Measurements from ENCODE around the gene COX4I1. TPM values are rescaled to one million over a fixed set of nuclear protein-coding genes. Genes with fewer than 3 reads are reported as not detected.

Gene COX4I1
- total and polyA plus RNA-seq, 2 of the 8 experiments (the other 6 are each of a cell fraction or from before 2014, with no cell fraction given) = 507 to 707 TPM

DNA sequence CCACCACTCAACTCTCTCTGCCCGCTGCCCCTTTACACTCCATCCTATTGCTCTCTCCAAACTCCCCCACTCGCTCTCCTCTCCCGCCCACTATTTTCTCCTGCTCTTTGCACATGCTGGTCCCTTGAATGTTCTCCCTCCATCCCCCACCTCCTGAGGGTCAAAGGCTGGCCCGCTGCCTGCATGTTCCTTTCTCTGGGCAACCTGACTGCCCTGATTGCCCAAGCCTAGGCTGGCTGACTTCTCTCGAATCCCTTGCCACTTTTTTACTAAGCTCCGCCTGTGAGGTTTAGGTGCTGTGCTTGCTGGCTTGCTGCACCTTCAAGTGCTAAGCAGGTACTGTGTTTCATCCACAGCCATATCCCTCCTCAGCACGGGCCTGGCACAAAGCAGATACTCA is 2.9 kb upstream of the COX4I1 start:
- Histone ChIP-seq H3K56ac (replicated peaks; ENCODE audit: insufficient read length, low read depth, low read length) (no peak overlapping the region), H2BK12ac (ENCODE audit: low read depth, low read length) (no peak overlapping the region), H2AK5ac (ENCODE audit: low read depth, low read length) (no peak overlapping the region), H3K27ac (ENCODE audit: low read depth, low read length) (no peak overlapping the region), H3K4me2 (ENCODE audit: insufficient read depth in 1 of 2, low read depth in 2 of 2, low read length in 2 of 2) (no peak overlapping the region), H4K91ac (replicated peaks; ENCODE audit: insufficient read length, low read length) (no peak overlapping the region), H4K8ac (ENCODE audit: extremely low read depth, insufficient read depth, low read length) (no peak overlapping the region), H2BK15ac (ENCODE audit: low read length) (no peak overlapping the region), H2BK5ac (ENCODE audit: low read depth, low read length) (no peak overlapping the region), H3K23ac (ENCODE audit: insufficient read length) (no peak overlapping the region), H3K9me3 (ENCODE audit: insufficient read depth in 2 of 2, low read depth in 1 of 2, low read length in 1 of 2) (peaks cover 0 to 1% of the 10 kb centered on the region in 2 experiments; a peak in 1 of 4 replicates), H3K14ac (ENCODE audit: insufficient read length) (no peak overlapping the region), H2BK20ac (ENCODE audit: low read length) (no peak overlapping the region), H3K79me2 (ENCODE audit: control insufficient read depth in 1 of 2, insufficient read depth in 2 of 2, low read length in 2 of 2) (peaks cover 34 to 94% of the 10 kb centered on the region in 2 experiments), H3K27me3 (replicated peaks in 1 of 4; ENCODE audit: control insufficient read depth in 3 of 4, extremely low read depth in 1 of 4, insufficient read depth in 3 of 4, low read length in 3 of 4) (no peaks in the 10 kb centered on the region), H3K4ac (replicated peaks; ENCODE audit: insufficient read length, low read depth, low read length) (no peak overlapping the region), H2BK120ac (replicated peaks; ENCODE audit: low read depth, low read length) (no peak overlapping the region), H3K4me3 (ENCODE audit: extremely low read depth in 1 of 4, insufficient read depth in 2 of 4, low read depth in 3 of 4, low read length in 4 of 4) (no peak overlapping the region), H3K36me3 (ENCODE audit: control insufficient read depth in 2 of 4, insufficient read depth in 4 of 4, low read length in 3 of 4) (peaks cover 6 to 46% (median 16%) of the 10 kb centered on the region in 4 experiments; a peak in 7 of 8 replicates), H4K20me1 (replicated peaks in 1 of 2; ENCODE audit: control insufficient read depth in 1 of 2, insufficient read depth in 2 of 2, low read length in 2 of 2) (peaks cover 5 to 19% of the 10 kb centered on the region in 2 experiments), H3K23me2 (ENCODE audit: low read depth, low read length) (peaks cover 6% of the 10 kb centered on the region), H4K5ac (ENCODE audit: insufficient read length, low read depth, low read length) (no peak overlapping the region), H3K4me1 (replicated peaks in 1 of 4; ENCODE audit: control insufficient read depth in 3 of 4, insufficient read depth in 4 of 4, low read length in 3 of 4) (peaks cover 0 to 3% (median 0%) of the 10 kb centered on the region in 4 experiments; a peak in 1 of 7 replicates), H3K9ac (replicated peaks in 1 of 4; ENCODE audit: extremely low read depth in 1 of 4, low read depth in 3 of 4, low read length in 3 of 4) (no peak overlapping the region), H3K79me1 (ENCODE audit: low read depth, low read length) (peaks cover 17% of the 10 kb centered on the region), H2AFZ (ENCODE audit: low read length) (no peak overlapping the region), H3K18ac (ENCODE audit: extremely low read depth, low read length) (no peak overlapping the region)
- ChIA-PET POLR2A (ENCODE audit: partially characterized antibody) (no interaction called here), CTCF (ENCODE audit: partially characterized antibody) (interaction anchor here (1.4 kb wide), 1 partner anchor 24 kb away, joined by 6 read pairs; no protein-coding TSS in a partner anchor)
- no peak for TF ChIP-seq PHF8 (conservative IDR thresholded peaks at IDR 0.05; ENCODE audit: low read depth, low read length)
- no peak for TF ChIP-seq SRF (IDR thresholded peaks at IDR 0.05; ENCODE audit: low read depth, low read length)
- TF ChIP-seq BCL11A (IDR thresholded peaks at IDR 0.05; ENCODE audit: low read depth in 2 of 2, low read length in 2 of 2) = no peak
- TF ChIP-seq GTF2F1 (IDR thresholded peaks at IDR 0.05; ENCODE audit: borderline replicate concordance, low read depth, low read length) = no peak
- TF ChIP-seq GABPA (IDR thresholded peaks at IDR 0.05; ENCODE audit: borderline replicate concordance, insufficient read depth, low read length) = no peak
- no peak for TF ChIP-seq CBX8 (IDR thresholded peaks at IDR 0.05; ENCODE audit: borderline replicate concordance, low read depth, low read length)
- no peak for TF ChIP-seq ASH2L (IDR thresholded peaks at IDR 0.05; ENCODE audit: low read length)
- TF ChIP-seq, protein P1, sequence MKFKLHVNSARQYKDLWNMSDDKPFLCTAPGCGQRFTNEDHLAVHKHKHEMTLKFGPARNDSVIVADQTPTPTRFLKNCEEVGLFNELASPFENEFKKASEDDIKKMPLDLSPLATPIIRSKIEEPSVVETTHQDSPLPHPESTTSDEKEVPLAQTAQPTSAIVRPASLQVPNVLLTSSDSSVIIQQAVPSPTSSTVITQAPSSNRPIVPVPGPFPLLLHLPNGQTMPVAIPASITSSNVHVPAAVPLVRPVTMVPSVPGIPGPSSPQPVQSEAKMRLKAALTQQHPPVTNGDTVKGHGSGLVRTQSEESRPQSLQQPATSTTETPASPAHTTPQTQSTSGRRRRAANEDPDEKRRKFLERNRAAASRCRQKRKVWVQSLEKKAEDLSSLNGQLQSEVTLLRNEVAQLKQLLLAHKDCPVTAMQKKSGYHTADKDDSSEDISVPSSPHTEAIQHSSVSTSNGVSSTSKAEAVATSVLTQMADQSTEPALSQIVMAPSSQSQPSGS (IDR thresholded peaks at IDR 0.05; ENCODE audit: low read length) = no peak
- TF ChIP-seq SIRT6 (IDR thresholded peaks at IDR 0.05; ENCODE audit: low read length) = no peak
- no peak for TF ChIP-seq POLR2AphosphoS5 (IDR thresholded peaks at IDR 0.05; ENCODE audit: low read depth, low read length)
- no peak for TF ChIP-seq HDAC6 (IDR thresholded peaks at IDR 0.05; ENCODE audit: low read depth, low read length)
- DNase-seq (ENCODE audit: low read depth in 1 of 2, low spot score in 2 of 2) (no peak), FAIRE-seq (no peak)
- 85 to 95% methylated on average over 3 to 7 of the region's 7 CpGs for WGBS, 2 experiments (ENCODE audit: extremely low coverage in 1 of 2, insufficient coverage in 1 of 2, insufficient read length in 1 of 2, insufficient replicate concordance in 2 of 2, low coverage in 1 of 2, low lambda C conversion rate in 2 of 2, missing lambda C conversion rate in 1 of 2)
